ENCODE results near the gene LDLR. TPM values are rescaled to one million over a fixed set of nuclear protein-coding genes. Genes with fewer than 3 reads are reported as not detected.
"Not testable (repeated sequence)": the region's sequence is repeated elsewhere in the genome, so short reads cannot be mapped to it uniquely, and the experiment has no call there.

The LDLR gene
- total RNA-seq, 1 donor from 2014 or later, result 76.7 TPM

DNA sequence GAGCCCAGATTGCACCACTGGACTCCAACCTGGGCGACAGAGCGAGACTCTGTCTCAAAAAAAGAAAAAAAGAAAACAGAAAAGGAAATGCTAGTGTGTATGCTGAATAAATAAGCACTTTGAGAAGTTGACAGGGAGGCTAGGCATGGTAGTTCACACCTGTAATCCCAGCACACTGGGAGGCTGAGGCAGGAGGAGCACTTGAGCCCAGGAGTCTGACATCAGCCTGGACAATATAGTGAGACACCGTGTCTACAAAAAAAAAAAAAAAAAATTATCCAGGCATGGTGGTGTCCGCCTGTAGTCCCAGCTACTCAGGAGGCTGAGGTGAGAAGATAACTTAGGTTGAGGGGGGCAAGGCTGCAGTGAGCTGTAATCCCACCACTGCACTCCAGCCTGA, 19.1 kb upstream of the LDLR start:
- DNase-seq (ENCODE audit: low read depth), result no peak

DNA sequence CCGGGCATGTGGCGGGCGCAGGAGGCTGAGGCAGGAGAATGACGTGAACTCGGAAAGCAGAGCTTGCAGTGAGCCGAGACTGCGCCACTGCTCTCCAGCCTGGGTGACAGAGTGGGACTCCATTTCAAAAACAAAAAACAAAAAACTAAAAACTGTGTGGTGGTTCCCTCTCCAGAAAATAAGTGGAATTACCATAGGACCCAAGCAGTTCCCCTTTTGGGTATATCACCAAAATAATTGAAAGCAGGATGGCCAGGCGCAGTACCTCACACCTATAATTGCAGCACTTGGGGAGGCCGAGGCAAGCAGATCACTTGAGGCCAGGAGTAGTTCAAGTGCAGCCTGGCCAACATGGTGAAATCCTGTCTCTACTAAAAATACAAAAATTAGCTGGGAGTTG, 15.7 kb upstream of the LDLR start:
- no peak for DNase-seq (ENCODE audit: low read depth)

DNA sequence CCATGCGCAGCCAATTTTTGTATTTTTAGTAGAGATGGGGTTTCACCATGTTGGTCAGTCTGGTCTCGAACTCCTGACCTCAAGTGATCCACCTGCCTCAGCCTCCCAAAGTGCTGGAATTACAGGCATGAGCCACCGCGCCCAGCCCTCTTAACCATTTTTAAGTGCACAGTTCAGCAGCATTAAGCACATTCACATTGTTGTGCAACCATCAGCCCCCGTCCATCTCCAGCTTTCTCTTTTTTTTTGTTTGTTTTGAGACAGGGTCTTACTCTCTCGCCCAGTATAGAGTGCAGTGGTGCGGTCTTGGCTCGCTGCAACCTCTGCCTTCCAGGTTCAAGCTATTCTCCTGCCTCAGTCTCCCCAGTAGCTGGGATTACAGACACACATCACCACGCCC, 12.5 kb upstream of the LDLR start:
- DNase-seq (ENCODE audit: low read depth), result not testable (repeated sequence)

DNA sequence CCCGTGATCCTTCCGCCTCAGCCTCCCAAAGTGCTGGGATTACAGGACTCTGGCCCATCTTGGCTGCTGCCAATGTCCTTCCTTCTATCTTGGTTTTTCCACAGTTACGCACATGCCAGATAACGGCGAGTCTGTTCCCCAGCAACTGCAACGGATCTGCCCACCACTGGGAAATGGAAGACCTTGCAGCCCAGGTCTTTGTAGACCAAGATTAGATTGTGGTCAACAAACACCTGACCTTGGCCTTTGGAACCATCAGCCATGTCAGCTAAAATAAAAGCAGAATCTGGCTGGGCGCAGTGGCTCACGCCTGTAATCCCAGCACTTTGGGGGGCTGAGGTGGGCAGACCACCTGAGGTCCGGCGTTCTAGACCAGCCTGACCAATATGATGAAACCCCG, 10.4 kb upstream of the LDLR start:
- no peak for DNase-seq (ENCODE audit: low read depth)

DNA sequence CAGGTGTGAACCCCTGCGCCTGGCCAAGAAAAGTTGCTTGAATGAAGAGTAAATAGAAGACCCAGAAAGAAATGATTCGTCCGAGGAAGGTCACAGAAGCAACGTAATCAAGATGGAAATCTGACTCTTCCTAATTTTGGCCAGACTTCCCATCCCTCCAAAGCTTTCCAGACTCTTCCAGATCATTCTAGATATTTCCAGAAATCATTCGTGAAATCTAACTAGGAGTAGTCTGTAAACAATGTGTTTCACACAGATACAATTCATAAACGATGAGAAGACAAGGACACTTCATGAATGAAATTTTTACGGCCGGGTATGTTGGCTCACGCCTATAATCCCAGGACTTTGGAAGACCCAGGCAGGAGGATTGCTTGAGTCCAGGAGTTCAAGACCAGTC, 9.3 kb upstream of the LDLR start:
- DNase-seq (ENCODE audit: low read depth), result no peak

DNA sequence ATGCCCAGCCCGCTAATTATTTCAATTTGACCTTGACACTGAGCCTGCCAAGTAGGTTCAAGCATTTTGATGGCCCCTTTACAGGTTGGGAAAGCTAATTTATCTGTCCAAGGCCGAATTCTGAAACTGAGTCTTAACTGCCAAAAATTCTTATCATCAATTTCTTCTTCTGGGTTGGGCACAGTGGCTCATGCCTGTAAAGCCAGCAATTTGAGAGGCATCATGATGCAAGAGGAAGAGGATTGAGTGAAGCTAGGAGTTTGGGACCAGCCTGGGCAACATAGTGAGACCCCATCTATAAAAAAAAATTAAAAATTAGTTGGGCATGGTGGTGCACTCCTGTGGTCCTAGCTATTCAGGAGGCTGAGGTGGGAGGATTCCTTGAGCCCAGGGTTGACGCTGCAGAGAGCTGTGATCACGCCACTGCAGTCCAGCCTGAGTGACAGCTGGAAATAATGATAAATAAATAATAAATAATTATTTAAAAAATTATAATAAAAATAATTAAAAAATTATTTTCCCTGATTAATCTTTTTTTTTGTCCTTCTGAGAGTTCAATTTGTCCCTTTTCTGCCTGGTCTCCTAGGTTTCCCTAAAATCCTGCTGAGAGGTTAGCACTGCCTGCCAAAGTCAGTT, 1.3 kb upstream of the LDLR start:
- DNase-seq (ENCODE audit: low read depth), result no peak

DNA sequence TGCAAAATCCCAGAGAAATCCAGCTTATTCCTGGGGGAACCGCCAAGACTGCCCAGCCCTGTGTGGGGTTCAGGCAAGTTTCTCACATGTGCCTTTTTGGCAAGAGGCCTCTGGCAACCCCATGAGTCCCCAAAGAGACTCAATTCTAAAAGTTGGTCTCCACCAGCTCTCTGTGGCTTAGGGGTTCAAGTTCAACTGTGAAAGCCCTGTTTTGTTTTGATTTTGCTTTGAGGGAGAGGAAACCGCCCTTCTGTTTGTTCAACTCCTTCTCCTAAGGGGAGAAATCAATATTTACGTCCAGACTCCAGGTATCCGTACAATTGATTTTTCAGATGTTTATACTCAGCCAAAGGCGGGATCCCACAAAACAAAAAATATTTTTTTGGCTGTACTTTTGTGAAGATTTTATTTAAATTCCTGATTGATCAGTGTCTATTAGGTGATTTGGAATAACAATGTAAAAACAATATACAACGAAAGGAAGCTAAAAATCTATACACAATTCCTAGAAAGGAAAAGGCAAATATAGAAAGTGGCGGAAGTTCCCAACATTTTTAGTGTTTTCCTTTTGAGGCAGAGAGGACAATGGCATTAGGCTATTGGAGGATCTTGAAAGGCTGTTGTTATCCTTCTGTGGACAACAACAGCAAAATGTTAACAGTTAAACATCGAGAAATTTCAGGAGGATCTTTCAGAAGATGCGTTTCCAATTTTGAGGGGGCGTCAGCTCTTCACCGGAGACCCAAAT, 583 bp upstream of the LDLR start:
- no peak for DNase-seq (ENCODE audit: low read depth)

DNA sequence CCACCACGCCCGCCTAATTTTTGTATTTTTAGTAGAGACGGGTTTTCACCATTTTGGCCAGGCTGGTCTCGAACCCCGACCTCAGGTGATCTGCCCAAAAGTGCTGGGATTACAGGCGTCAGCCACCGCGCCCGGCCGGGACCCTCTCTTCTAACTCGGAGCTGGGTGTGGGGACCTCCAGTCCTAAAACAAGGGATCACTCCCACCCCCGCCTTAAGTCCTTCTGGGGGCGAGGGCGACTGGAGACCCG, 676 bp downstream of the LDLR start:
- not testable (repeated sequence) for DNase-seq (ENCODE audit: low read depth)

DNA sequence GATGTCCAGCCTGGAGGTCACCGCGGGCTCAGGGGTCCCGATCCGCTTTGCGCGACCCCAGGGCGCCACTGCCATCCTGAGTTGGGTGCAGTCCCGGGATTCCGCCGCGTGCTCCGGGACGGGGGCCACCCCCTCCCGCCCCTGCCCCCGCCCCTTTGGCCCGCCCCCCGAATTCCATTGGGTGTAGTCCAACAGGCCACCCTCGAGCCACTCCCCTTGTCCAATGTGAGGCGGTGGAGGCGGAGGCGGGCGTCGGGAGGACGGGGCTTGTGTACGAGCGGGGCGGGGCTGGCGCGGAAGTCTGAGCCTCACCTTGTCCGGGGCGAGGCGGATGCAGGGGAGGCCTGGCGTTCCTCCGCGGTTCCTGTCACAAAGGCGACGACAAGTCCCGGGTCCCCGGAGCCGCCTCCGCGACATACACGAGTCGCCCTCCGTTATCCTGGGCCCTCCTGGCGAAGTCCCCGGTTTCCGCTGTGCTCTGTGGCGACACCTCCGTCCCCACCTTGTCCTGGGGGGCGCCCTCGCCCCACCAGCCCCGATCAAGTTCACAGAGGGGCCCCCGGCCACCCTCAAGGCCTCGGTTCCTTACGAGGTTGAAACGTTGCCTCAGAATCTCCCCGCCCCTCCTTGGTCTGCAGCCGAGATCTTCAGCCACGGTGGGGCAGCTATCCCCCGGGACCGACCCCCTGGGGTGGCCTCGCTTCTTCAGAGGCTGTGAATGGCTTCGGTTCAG, 1.2 kb downstream of the LDLR start:
- peak; percentile 84 for DNase-seq (ENCODE audit: low read depth)

DNA sequence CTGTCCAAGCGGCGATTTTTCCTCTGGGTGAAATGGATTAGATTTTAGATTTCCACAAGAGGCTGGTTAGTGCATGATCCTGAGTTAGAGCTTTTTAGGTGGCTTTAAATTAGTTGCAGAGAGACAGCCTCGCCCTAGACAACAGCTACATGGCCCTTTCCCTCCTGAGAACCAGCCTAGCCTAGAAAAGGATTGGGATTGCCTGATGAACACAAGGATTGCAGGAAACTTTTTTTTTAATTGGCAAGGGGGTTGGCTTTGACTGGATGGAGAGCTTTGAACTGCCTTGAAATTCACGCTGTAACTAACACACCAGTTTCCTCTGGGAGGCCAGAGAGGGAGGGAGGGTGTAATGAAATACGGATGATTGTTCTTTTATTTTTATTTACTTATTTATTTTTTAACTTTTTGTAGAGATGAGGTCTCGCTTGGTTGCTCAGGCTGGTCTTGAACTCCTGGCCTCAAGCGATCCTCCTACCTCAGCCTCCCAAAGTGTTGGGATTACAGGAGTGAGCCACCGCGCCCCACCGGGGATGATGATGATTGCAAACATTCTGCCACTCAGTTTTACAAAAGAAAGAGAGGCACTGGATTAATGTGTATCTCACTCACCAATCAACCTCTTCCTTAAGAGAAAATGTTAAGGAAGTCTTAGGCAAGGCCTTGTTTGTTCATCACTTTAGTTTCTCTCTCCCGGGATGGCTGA, 1.9 kb downstream of the LDLR start:
- DNase-seq (ENCODE audit: low read depth), result no peak

DNA sequence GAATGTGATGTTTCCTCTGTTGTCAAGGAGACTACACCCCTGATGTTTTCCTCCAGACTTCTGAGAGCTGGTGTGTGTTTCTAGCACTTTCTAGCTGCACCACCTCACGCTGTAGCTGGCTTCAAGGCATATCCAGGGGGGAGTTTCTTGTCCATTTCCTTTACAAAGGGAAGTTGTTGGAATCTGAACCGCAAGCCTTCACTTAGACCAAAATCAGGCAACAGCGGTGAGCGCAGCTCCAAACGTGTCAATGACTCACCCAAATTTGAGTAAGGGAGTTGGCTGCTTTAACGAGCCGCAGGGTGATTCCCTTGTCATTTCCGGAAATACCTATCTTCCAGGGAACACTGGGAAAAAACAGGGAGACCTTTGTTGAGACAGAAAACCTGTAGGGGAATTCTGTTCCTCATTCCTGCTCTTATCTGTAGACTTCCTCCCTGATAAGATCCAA, 2.5 kb downstream of the LDLR start:
- peak; percentile 94 for DNase-seq (ENCODE audit: low read depth)

DNA sequence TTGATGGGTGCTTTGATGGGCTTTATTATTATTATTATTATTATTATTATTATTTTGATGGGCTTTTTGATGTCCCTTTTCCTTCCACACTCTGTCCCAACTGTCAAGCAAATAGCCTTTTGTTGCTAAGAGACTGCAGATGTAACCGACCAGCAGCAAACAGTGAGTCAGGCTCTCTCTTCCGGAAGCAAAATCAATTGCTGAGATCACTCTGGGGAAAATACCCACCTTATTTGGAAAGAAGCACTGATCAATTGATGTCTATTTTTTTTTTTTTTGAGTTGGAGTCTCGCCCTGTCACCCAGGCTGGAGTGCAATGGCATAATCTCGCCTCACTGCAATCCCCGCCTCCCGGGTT, 2.9 kb downstream of the LDLR start:
- DNase-seq (ENCODE audit: low read depth), result peak; percentile 82

DNA sequence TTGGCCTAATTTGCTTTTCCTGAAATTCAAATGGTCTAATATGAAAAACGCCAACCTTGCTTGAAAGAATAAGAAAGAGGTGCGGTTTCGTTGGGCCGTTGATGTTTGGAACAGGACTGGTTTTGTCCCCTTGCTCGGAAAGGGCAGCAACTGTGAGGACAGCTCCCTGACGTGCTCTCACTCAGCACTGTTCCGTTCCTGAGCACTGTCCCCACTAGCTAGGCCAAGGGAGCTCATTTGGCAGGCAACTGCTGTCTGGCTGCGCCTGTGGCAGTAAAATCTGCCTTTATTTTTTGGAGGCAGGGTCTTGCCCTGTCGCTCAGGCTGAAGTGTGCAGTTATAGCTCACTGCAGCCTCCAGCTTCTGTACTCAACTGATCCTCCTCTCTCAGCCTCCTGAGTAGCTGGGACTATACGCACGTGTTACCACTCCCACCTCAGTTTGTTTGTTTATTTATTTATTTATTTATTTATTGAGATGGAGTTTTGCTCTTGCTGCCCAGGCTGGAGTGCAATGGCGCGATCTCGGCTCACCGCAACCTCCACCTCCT, 4.5 kb downstream of the LDLR start:
- DNase-seq (ENCODE audit: low read depth), result no peak

DNA sequence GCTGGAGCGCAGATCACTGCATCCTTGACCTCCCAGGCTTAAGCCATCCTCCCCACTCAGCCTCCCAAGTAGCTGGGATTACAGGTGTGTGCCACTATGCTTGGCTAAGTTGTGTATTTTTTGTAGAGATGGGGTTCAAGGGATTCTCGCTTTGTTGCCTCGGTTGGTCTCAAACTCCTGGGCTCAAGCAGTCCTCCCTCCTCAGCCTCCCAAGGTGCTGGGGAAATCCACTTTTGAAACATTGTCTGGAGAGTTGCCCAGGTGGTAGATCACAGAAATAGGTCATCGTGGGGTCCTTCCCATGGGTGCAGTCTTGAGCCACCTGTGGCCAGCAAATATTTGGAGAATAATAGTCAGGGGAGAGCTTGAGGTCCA, 5.2 kb downstream of the LDLR start:
- no peak for DNase-seq (ENCODE audit: low read depth)

DNA sequence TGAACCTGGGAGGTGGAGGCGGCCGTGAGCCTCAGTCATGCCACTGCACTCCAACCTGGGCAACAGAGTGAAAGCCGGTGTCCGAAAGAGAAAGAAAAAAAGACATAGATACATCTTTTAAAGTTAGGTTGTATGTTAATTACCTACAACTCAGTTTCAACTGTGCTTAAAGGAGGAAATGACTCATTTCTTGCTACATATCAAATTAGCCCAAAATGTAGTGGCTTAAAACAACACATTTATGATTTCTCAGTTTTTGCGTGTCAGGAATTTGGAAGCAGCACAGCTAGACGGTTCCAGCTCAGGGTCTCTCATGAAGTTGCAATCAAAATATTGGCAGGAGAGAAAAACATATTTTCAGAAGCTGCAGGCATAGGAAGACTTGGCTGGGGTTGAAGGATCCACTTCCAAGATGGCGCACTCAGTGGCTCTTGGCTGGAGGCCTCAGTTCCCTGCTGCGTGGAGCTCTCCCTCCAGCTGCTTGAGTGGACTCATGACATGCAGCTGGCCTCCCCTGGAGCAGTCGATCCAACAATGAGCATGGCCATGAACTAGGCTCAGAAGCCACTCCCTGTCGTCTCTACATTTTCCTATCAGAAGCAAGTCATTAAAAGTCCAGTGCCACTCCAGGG, 7.1 kb downstream of the LDLR start:
- peak; percentile 61 for DNase-seq (ENCODE audit: low read depth)

DNA sequence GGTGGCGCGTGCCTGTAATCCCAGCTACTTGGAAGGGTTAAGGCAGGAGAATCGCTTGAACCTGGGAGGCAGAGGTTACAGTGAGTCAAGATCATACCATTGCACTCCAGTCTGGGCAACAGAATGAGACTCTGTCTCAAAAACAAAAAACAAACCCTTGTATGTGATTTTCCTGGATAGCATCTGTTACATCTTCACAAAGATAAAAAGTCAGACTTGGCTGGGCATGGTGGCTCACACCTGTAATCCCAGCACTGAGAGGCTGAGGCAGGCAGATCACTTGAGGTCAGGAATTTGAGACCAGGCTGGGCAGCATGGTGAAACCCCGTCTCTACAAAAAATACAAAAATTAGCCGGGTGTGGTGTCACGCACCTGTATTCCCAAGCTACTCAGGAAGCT, 8.1 kb downstream of the LDLR start:
- not testable (repeated sequence) for DNase-seq (ENCODE audit: low read depth)

DNA sequence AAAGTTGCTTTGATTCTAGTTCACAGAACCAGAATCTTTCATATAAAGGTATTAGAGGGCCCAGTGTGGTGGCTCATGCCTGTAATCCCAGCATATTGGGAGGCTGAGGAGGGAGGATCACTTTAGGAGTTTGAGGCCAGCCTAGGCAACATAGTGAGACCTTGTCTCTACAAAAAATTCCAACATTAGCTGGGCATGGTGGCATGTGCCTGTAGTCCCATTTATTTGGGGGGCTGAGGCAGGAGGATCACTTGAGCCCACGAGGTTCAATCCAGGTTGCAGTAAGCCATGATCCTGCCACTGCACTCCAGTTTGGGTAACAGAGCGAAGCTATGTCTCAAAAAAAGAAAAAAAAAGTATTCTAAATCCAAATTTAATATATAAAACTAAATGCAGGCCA, 9.1 kb downstream of the LDLR start:
- DNase-seq (ENCODE audit: low read depth), result no peak

DNA sequence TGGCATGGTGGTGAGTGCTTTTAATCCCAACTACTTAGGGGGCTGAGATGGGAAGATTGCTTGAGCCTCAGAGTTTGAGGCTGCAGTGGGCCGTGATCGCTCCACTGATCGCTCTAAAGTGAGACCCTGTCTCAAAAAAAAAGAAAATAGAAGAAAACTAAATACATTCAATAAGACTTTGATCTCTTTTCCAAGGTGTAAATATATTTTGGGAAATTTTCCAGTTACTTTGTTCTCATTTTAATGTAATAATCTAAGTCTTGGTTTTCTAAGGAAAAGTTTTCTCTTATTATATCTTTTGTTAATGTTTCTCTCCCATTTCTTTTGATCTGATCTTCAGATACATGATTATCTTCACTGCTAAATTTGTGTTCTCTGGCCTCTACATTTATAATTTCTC, 9.6 kb downstream of the LDLR start:
- DNase-seq (ENCODE audit: low read depth), result no peak

DNA sequence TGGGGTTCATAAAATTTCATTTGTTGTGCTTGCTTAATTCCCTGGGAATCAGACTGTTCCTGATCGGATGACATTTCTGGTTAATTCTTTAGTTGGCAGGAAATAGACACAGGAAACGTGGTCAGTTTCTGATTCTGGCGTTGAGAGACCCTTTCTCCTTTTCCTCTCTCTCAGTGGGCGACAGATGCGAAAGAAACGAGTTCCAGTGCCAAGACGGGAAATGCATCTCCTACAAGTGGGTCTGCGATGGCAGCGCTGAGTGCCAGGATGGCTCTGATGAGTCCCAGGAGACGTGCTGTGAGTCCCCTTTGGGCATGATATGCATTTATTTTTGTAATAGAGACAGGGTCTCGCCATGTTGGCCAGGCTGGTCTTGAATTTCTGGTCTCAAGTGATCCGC, 10.8 kb downstream of the LDLR start:
- no peak for DNase-seq (ENCODE audit: low read depth)

DNA sequence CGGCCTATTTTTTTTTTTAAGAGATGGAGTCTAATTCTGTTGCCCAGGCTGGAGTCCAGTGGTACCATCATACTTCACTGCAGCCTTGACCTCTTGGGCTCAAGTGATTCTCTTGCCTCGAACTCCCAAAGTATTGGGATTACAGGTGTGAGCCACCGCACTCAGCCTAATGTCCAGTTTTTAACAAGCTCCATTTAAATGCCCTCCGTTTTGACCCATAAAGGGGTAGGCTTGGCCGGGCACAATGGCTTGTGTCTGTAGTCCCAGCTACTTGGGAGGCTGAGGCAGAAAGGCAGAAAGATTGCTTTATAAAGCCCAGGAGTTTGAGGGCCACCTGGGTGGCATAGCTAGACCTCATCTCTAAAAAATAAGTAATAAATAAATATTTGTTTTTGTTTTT, 11.8 kb downstream of the LDLR start:
- DNase-seq (ENCODE audit: low read depth), result no peak

DNA sequence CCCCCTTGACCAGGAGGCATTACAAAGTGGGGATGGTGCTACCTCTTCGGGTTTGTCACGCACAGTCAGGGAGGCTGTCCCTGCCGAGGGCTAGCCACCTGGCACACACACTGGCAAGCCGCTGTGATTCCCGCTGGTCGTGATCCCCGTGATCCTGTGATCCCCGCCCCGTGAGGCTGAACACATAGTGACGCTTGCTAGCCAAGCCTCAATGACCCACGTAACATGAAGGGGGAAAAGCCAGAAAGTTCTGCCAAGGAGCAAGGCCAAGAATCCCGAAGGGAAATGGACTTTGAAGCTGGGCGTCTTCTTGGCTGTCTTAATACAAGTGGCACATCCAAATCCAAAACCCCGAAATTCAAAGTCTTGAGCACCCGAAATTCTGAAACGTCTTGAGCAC, 13.7 kb downstream of the LDLR start:
- no peak for DNase-seq (ENCODE audit: low read depth)

DNA sequence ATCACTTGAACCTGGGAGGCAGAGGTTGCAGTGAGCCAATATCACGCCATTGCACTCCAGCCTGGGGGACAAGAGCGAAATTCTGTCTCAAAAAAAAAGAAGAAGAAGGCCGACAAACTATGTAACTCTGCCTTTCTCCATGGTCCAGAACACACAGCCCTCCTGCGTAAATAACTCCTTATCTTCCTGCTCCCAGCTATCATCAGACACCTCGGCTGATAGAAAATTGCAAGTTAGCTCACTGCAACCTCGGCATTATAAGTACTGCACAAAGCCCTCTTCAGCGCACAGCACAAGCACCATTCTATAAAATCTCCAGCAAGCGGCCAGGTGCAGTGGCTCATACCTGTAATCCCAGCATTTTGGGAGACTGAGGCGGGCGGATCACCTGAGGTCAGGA, 14.4 kb downstream of the LDLR start:
- not testable (repeated sequence) for DNase-seq (ENCODE audit: low read depth)

All from renal cortical epithelial cell (primary cell).